Measurements from ENCODE around the gene TMEM218.

- TF ChIP-seq CTCF (IDR thresholded peaks at IDR 0.05; ENCODE audit: control extremely low read depth in 1 of 3, insufficient read depth in 1 of 3, low read depth in 1 of 3, low read length in 3 of 3) = no peak
- no peak for TF ChIP-seq RFX5 (IDR thresholded peaks at IDR 0.05; ENCODE audit: borderline replicate concordance, low read depth, low read length)
- no peak for TF ChIP-seq YY1 (IDR thresholded peaks at IDR 0.05; ENCODE audit: low read depth, low read length)
- TF ChIP-seq CHD2 (IDR thresholded peaks at IDR 0.05; ENCODE audit: low read length) = no peak
- TF ChIP-seq JUND (IDR thresholded peaks at IDR 0.05; ENCODE audit: low read length) = no peak
- no peak for TF ChIP-seq TEAD4 (IDR thresholded peaks at IDR 0.05; ENCODE audit: low read depth, low read length)
- no peak for TF ChIP-seq CBX8 (IDR thresholded peaks at IDR 0.05; ENCODE audit: borderline replicate concordance, low read depth, low read length)
- no peak for TF ChIP-seq GTF2F1 (IDR thresholded peaks at IDR 0.05; ENCODE audit: borderline replicate concordance, low read depth, low read length)
- no peak for TF ChIP-seq MAX (IDR thresholded peaks at IDR 0.05)
- TF ChIP-seq RAD21 (IDR thresholded peaks at IDR 0.05 in 1 of 2, conservative IDR thresholded peaks at IDR 0.05 in 1 of 2; ENCODE audit: low read depth in 2 of 2, low read length in 2 of 2) = no peak
- TF ChIP-seq EZH2 (IDR thresholded peaks at IDR 0.05; ENCODE audit: low read depth, low read length, severe bottlenecking) = no peak
- no peak for TF ChIP-seq POLR2A (IDR thresholded peaks at IDR 0.05; ENCODE audit: control extremely low read depth in 1 of 2, low read depth in 2 of 2, low read length in 2 of 2)
Observed at GRCh38 chr11:125079878-125080530, 31.4 kb downstream of the TMEM218 start.
